IMR-90 (cell line): ENCODE data around the gene CSF1. TPM values are rescaled to one million over a fixed set of nuclear protein-coding genes. Genes with fewer than 3 reads are reported as not detected.

Source experiments
- ATAC-seq: fragments of 200-7000 bp; cut with Tn5 transposase; 2 replicates; pipeline ENCODE4 v1.9.1; 2020; ENCODE audit warnings: low read depth, mild to moderate bottlenecking, moderate library complexity
- BruUV-seq: library from RNA; stranded (reverse); fragments of 400-500 nt; replicated peaks from 2 replicates; lab custom pipeline; 2021; lab: Mats Ljungman, UMichigan
- CTCF ChIA-PET: fragments of 300-600 bp; formaldehyde crosslinking; extraction: SDS; loops from one replicate; lab custom pipeline; 2021; ENCODE audit warnings: antibody characterized with exemption; lab: Yijun Ruan, JAX
- POLR2A ChIA-PET: fragments of 300-600 bp; sonication (Branson Sonifier 250); formaldehyde crosslinking; loops from one replicate; lab custom pipeline; 2022; ENCODE audit warnings: antibody characterized with exemption; ENCODE audit not compliant: unreplicated experiment; lab: Charles Lee
- DNase-seq: peaks from one replicate; pipeline ENCODE4 v3.0.0; 2013
- H2AFZ ChIP-seq: replicated peaks from 2 replicates; pipeline ENCODE3; 2013; ENCODE audit warnings: low read length, mild to moderate bottlenecking; ENCODE audit not compliant: poor library complexity
- H2AK5ac ChIP-seq: 2 replicates; pipeline ENCODE4 v1.6.1; 2013; ENCODE audit warnings: low read depth, low read length, inconsistent platforms
- H2AK9ac ChIP-seq: replicated peaks from 2 replicates; pipeline ENCODE3; 2013; ENCODE audit warnings: mild to moderate bottlenecking, low read depth, low read length, moderate library complexity; ENCODE audit not compliant: poor library complexity
- H2BK120ac ChIP-seq: 2 replicates; pipeline ENCODE4 v1.6.1; 2013; ENCODE audit warnings: low read depth, low read length, inconsistent platforms
- H2BK15ac ChIP-seq: 3 replicates; pipeline ENCODE4 v1.6.1; 2013; ENCODE audit warnings: low read depth, low read length, inconsistent platforms
- H2BK20ac ChIP-seq: 2 replicates; pipeline ENCODE4 v1.6.1; 2013; ENCODE audit warnings: low read depth, mild to moderate bottlenecking, inconsistent platforms, low read length, moderate library complexity
- H2BK5ac ChIP-seq: 2 replicates; pipeline ENCODE4 v1.6.1; 2013; ENCODE audit warnings: mild to moderate bottlenecking, low read depth, low read length, inconsistent platforms; ENCODE audit not compliant: poor library complexity, severe bottlenecking
- H3K14ac ChIP-seq: replicated peaks from 2 replicates; pipeline ENCODE4 v1.6.1; 2013; ENCODE audit warnings: low read depth, low read length, inconsistent platforms
- H3K18ac ChIP-seq: 2 replicates; pipeline ENCODE4 v1.6.1; 2013; ENCODE audit warnings: low read depth, low read length, control low read depth
- H3K23ac ChIP-seq: 2 replicates; pipeline ENCODE4 v1.6.1; 2013; ENCODE audit warnings: low read depth, low read length, inconsistent platforms
- H3K27ac ChIP-seq: 2 replicates; pipeline ENCODE4 v1.5.1; 2013; ENCODE audit warnings: mild to moderate bottlenecking, control low read depth, low read length; ENCODE audit not compliant: insufficient read depth
- H3K27me3 ChIP-seq: 2 replicates; pipeline ENCODE4 v1.6.1; 2013; ENCODE audit warnings: low read length; ENCODE audit not compliant: control insufficient read depth, insufficient read depth
- H3K36me3 ChIP-seq: 2 replicates; pipeline ENCODE4 v1.6.1; 2013; ENCODE audit warnings: low read length, mixed read lengths; ENCODE audit not compliant: control insufficient read depth, insufficient read depth
- H3K4ac ChIP-seq: 2 replicates; pipeline ENCODE4 v1.6.1; 2013; ENCODE audit warnings: low read depth, low read length, inconsistent platforms
- H3K4me1 ChIP-seq: 2 replicates; pipeline ENCODE4 v1.6.1; 2013; ENCODE audit warnings: low read length, mixed read lengths; ENCODE audit not compliant: control insufficient read depth, insufficient read depth
- H3K4me2 ChIP-seq: 2 replicates; pipeline ENCODE4 v1.6.1; 2013; ENCODE audit warnings: low read depth, mild to moderate bottlenecking, control low read depth, low read length, moderate library complexity
- H3K4me3 ChIP-seq: 2 replicates; pipeline ENCODE4 v1.5.1; 2013; ENCODE audit warnings: low read depth, mild to moderate bottlenecking, control low read depth, low read length, moderate library complexity; ENCODE audit not compliant: insufficient read depth
- H3K56ac ChIP-seq: 2 replicates; pipeline ENCODE4 v1.6.1; 2013; ENCODE audit warnings: low read length, inconsistent platforms; ENCODE audit not compliant: insufficient read depth; ENCODE audit errors: extremely low read depth
- H3K79me1 ChIP-seq, 2 experiments: 2 replicates each; pipeline ENCODE4 v1.6.1; 2013; ENCODE audit warnings: low read length in 2 of 2, inconsistent platforms in 1 of 2, low read depth in 1 of 2
- H3K9ac ChIP-seq: 2 replicates; pipeline ENCODE4 v1.6.1; 2013; ENCODE audit warnings: low read depth, low read length, control low read depth
- H3K9me1 ChIP-seq: 2 replicates; pipeline ENCODE4 v1.6.1; 2013; ENCODE audit warnings: low read length, inconsistent platforms; ENCODE audit not compliant: insufficient read depth
- H3K9me3 ChIP-seq: 2 replicates; pipeline ENCODE4 v1.6.1; 2013; ENCODE audit warnings: low read length; ENCODE audit not compliant: control insufficient read depth, insufficient read depth
- H4K20me1 ChIP-seq: 2 replicates; pipeline ENCODE4 v1.6.1; 2013; ENCODE audit warnings: low read length, inconsistent platforms; ENCODE audit not compliant: insufficient read depth
- H4K5ac ChIP-seq: 2 replicates; pipeline ENCODE4 v1.6.1; 2013; ENCODE audit warnings: mild to moderate bottlenecking, low read depth, low read length, control low read depth
- H4K8ac ChIP-seq, 2 experiments: 2 replicates each; pipeline ENCODE4 v1.6.1; 2013; ENCODE audit warnings: low read depth in 2 of 2, low read length in 2 of 2, control low read depth in 1 of 2, inconsistent platforms in 1 of 2
- H4K91ac ChIP-seq: 2 replicates; pipeline ENCODE4 v1.6.1; 2013; ENCODE audit warnings: low read depth, low read length, inconsistent platforms; ENCODE audit not compliant: insufficient read depth
- BHLHE40 ChIP-seq: fragments of 150-350 bp; IDR thresholded peaks from 2 replicates; pipeline ENCODE4 v1.6.1; 2016; ENCODE audit warnings: mild to moderate bottlenecking, low read depth, low read length
- CEBPB ChIP-seq: IDR thresholded peaks from 2 replicates; pipeline ENCODE4 v1.6.1; 2012; ENCODE audit warnings: low read depth, low read length, improper control_type of control experiment
- CHD1 ChIP-seq: IDR thresholded peaks from 2 replicates; pipeline ENCODE4 v1.6.1; 2012; ENCODE audit warnings: low read depth, low read length, improper control_type of control experiment
- CTCF ChIP-seq: conservative IDR thresholded peaks from 2 replicates; pipeline ENCODE4 v1.5.1; 2012; ENCODE audit warnings: mild to moderate bottlenecking, low read depth, low read length, improper control_type of control experiment
- FOS ChIP-seq: fragments of 150-350 bp; IDR thresholded peaks from 2 replicates; pipeline ENCODE4 v1.6.1; 2016; ENCODE audit warnings: low read depth, low read length
- MAFK ChIP-seq: IDR thresholded peaks from 2 replicates; pipeline ENCODE4 v1.6.1; 2012; ENCODE audit warnings: low read depth, low read length, improper control_type of control experiment
- MAZ ChIP-seq: IDR thresholded peaks from 2 replicates; pipeline ENCODE4 v1.6.1; 2012; ENCODE audit warnings: low read depth, mild to moderate bottlenecking, low read length, improper control_type of control experiment, moderate library complexity, borderline replicate concordance
- NFE2L2 ChIP-seq: fragments of 150-350 bp; IDR thresholded peaks from 2 replicates; pipeline ENCODE4 v1.6.1; 2016; ENCODE audit warnings: low read depth, mild to moderate bottlenecking, low read length
- POLR2A ChIP-seq: IDR thresholded peaks from 2 replicates; pipeline ENCODE4 v1.6.1; 2012; ENCODE audit warnings: mild to moderate bottlenecking, low read depth, low read length
- RAD21 ChIP-seq: IDR thresholded peaks from 2 replicates; pipeline ENCODE4 v1.6.1; 2012; ENCODE audit warnings: low read length, improper control_type of control experiment
- RCOR1 ChIP-seq: IDR thresholded peaks from 2 replicates; pipeline ENCODE4 v1.6.1; 2012; ENCODE audit warnings: mild to moderate bottlenecking, low read length, improper control_type of control experiment; ENCODE audit not compliant: insufficient replicate concordance
- RFX5 ChIP-seq: IDR thresholded peaks from 2 replicates; pipeline ENCODE4 v1.8.0; 2012; ENCODE audit warnings: low read depth, mild to moderate bottlenecking, low read length, moderate library complexity
- SMC3 ChIP-seq: fragments of 150-350 bp; IDR thresholded peaks from 2 replicates; pipeline ENCODE4 v1.6.1; 2016; ENCODE audit warnings: low read depth, mild to moderate bottlenecking, antibody characterized with exemption, low read length, moderate library complexity
- WGBS, 2 experiments: methylation state at CpG; one replicate each; pipeline versions ENCODE4 v1.1.5 to v1.1.7; 2013; ENCODE audit warnings: missing lambda C conversion rate in 2 of 2; ENCODE audit not compliant: insufficient read length in 1 of 2; ENCODE audit errors: extremely low coverage in 2 of 2; 5-methylcytosine and 5-hydroxymethylcytosine counted together
- dilution Hi-C: fragments of 300-500 bp; cut with HindIII; formaldehyde crosslinking; loops from one replicate; pipeline ENCODE4 v1.14.3; 2018; ENCODE audit warnings: low sequenced_read_pairs; ENCODE audit not compliant: unreplicated experiment
- in situ Hi-C: fragments of 300-500 bp; cut with MboI; formaldehyde crosslinking; loops from 3 replicates; pipeline ENCODE4 v1.14.3; 2019; ENCODE audit warnings: low sequenced_read_pairs, inconsistent platforms, mixed read lengths
- intact Hi-C: fragments of 100-400 bp; cut with micrococcal nuclease; formaldehyde crosslinking; loops from 2 replicates; pipeline ENCODE4 v1.10.0; 2022
- polyA plus RNA-seq, 3 experiments: library from polyadenylated mRNA; depleted of rRNA; stranded (reverse); fragments of >200 nt; gene quantifications; 2 replicates each; pipeline ENCODE4 v1.2.3, GENCODE V29; 2012; ENCODE audit warnings: low replicate concordance in 1 of 3
- total RNA-seq: library from RNA; depleted of rRNA; stranded (reverse); fragments of >200 nt; gene quantifications from 2 replicates; pipeline ENCODE4 v1.2.3, GENCODE V29; 2012
- TF ChIP-seq, protein P1 (sequence below): fragments of 150-350 bp; IDR thresholded peaks from 2 replicates; pipeline ENCODE4 v1.6.1; 2017; ENCODE audit warnings: mild to moderate bottlenecking, antibody characterized with exemption, low read length, low read depth
- TF ChIP-seq, protein P2 (sequence below): fragments of 150-350 bp; IDR thresholded peaks from 2 replicates; pipeline ENCODE4 v1.6.1; 2016; ENCODE audit warnings: low read depth, mild to moderate bottlenecking, low read length, moderate library complexity, borderline replicate concordance

Gene CSF1
- total and polyA plus RNA-seq, 2 of the 4 experiments (the other 2 are of a cell fraction): 14.3 to 22.0 TPM

GRCh38 chr1:109912873-109913272, 2.2 kb downstream of the CSF1 start:
- dilution Hi-C loops: no loop called here
- Histone ChIP-seq H3K56ac (no peak overlapping the region), H4K8ac (peak overlapping the region in 1 of 2 experiments; percentile 36; a peak in 2 of 4 replicates), H2BK120ac (no peak overlapping the region), H3K23ac (peak overlapping the region; percentile 57; the same call in 1 of the 2 replicates), H4K20me1 (peaks cover 52% of the 10 kb centered on the region), H3K4me3 (no peak overlapping the region; the same call in 1 of the 2 replicates), H3K4me2 (peak overlapping the region; percentile 81), H2BK15ac (peak overlapping the region; percentile 28; the same call in 1 of the 3 replicates), H4K91ac (no peak overlapping the region), H3K4me1 (peaks cover 29% of the 10 kb centered on the region), H2AFZ (no peak overlapping the region), H3K27ac (no peak overlapping the region), H3K9ac (peak overlapping the region; percentile 90), H2AK5ac (peak overlapping the region; percentile 97; the same call in 1 of the 2 replicates), H2BK20ac (0 out of 2 replicates have a peak overlapping the region, but pooled peaks have one; percentile 3), H3K27me3 (no peaks in the 10 kb centered on the region; the same call in 1 of the 2 replicates), H3K79me1 (peaks cover 25 to 74% of the 10 kb centered on the region in 2 experiments), H4K5ac (0 out of 2 replicates have a peak overlapping the region, but pooled peaks have one; percentile 12), H3K14ac (peak overlapping the region; percentile 88), H3K9me3 (no peaks in the 10 kb centered on the region), H3K36me3 (peaks cover 30% of the 10 kb centered on the region), H3K18ac (peak overlapping the region; percentile 34), H3K4ac (peak overlapping the region; percentile 44; the same call in 1 of the 2 replicates), H2AK9ac (peak overlapping the region; percentile 71), H3K9me1 (peaks cover 43% of the 10 kb centered on the region), H2BK5ac (no peak overlapping the region)
- DNase-seq (peak; percentile 31), ATAC-seq (no peak)
- no CpG with 5 or more reads among the region's 1 CpG for WGBS, 2 experiments
- CTCF ChIA-PET: interaction anchor here (2.0 kb wide), 1 partner anchor 71 kb away, joined by 9 read pairs; the partner anchor contains the start of gene AHCYL1
- POLR2A ChIA-PET: interaction anchor here (0.8 kb wide), 1 partner anchor 46 kb away, joined by 6 read pairs; no protein-coding TSS in a partner anchor
- BruUV-seq: no TSS peak
- intact Hi-C loops: loop anchor here (5.0 kb wide), 1 partner anchor 366 kb away; the partner anchor contains the start of gene GNAI3
- in situ Hi-C loops: loop anchor here (10.0 to 25.0 kb wide), 2 partner anchors 126 to 268 kb away; no protein-coding TSS in a partner anchor
- TF ChIP-seq, protein P1, sequence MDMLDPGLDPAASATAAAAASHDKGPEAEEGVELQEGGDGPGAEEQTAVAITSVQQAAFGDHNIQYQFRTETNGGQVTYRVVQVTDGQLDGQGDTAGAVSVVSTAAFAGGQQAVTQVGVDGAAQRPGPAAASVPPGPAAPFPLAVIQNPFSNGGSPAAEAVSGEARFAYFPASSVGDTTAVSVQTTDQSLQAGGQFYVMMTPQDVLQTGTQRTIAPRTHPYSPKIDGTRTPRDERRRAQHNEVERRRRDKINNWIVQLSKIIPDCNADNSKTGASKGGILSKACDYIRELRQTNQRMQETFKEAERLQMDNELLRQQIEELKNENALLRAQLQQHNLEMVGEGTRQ: no peak
- TF ChIP-seq CEBPB: no peak
- TF ChIP-seq, protein P2, sequence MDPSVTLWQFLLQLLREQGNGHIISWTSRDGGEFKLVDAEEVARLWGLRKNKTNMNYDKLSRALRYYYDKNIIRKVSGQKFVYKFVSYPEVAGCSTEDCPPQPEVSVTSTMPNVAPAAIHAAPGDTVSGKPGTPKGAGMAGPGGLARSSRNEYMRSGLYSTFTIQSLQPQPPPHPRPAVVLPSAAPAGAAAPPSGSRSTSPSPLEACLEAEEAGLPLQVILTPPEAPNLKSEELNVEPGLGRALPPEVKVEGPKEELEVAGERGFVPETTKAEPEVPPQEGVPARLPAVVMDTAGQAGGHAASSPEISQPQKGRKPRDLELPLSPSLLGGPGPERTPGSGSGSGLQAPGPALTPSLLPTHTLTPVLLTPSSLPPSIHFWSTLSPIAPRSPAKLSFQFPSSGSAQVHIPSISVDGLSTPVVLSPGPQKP: no peak
- no peak for TF ChIP-seq RFX5
- no peak for TF ChIP-seq SMC3
- no peak for TF ChIP-seq MAFK
- no peak for TF ChIP-seq RCOR1
- no peak for TF ChIP-seq CTCF
- no peak for TF ChIP-seq CHD1
- no peak for TF ChIP-seq POLR2A
- no peak for TF ChIP-seq RAD21
- TF ChIP-seq FOS: no peak
- no peak for TF ChIP-seq BHLHE40
- no peak for TF ChIP-seq MAZ
- no peak for TF ChIP-seq NFE2L2
